Effector memory CD4-positive, alpha-beta T cell (primary cell): Measurements from ENCODE around the gene ADRA2B.
"Not testable (repeated sequence)": the region's sequence is repeated elsewhere in the genome, so short reads cannot be mapped to it uniquely, and the experiment has no call there.

Experiments used
- DNase-seq, 3 donors: peaks; one replicate each; pipeline ENCODE4 v3.0.0-alpha.2; 2020
- H3K27ac ChIP-seq: 2 replicates; pipeline ENCODE4 v1.7.0; 2013; ENCODE audit warnings: mild to moderate bottlenecking, low read length, moderate library complexity; ENCODE audit not compliant: insufficient read depth, poor library complexity, severe bottlenecking
- H3K27me3 ChIP-seq: replicated peaks from 2 replicates; pipeline ENCODE4 v1.7.0; 2013; ENCODE audit warnings: mild to moderate bottlenecking, low read length; ENCODE audit not compliant: insufficient read depth, control insufficient read depth, poor library complexity, severe bottlenecking
- H3K36me3 ChIP-seq: 2 replicates; pipeline ENCODE4 v1.7.0; 2013; ENCODE audit warnings: mild to moderate bottlenecking, low read length, moderate library complexity; ENCODE audit not compliant: control insufficient read depth, insufficient read depth
- H3K4me1 ChIP-seq: 2 replicates; pipeline ENCODE4 v1.7.0; 2013; ENCODE audit warnings: low read length, mild to moderate bottlenecking; ENCODE audit not compliant: control insufficient read depth, insufficient read depth, poor library complexity, severe bottlenecking
- H3K4me3 ChIP-seq: 2 replicates; pipeline ENCODE4 v1.7.0; 2013; ENCODE audit warnings: low read length, low read depth, mild to moderate bottlenecking; ENCODE audit not compliant: insufficient read depth, poor library complexity, severe bottlenecking
- H3K9me3 ChIP-seq: 2 replicates; pipeline ENCODE4 v1.7.0; 2013; ENCODE audit warnings: mild to moderate bottlenecking, low read length, moderate library complexity; ENCODE audit not compliant: control insufficient read depth

The ADRA2B gene

GRCh38 chr2:96143848-96144480 is 27.6 kb upstream of the ADRA2B start:
- Histone ChIP-seq H3K27ac (peak overlapping the region; percentile 100), H3K4me1 (peaks cover 53% of the 10 kb centered on the region), H3K4me3 (peak overlapping the region; percentile 88), H3K9me3 (no peaks in the 10 kb centered on the region), H3K27me3 (no peaks in the 10 kb centered on the region), H3K36me3 (peaks cover 12% of the 10 kb centered on the region)
- DNase-seq = no peak

GRCh38 chr2:96143231-96143847 is 27.0 kb upstream of the ADRA2B start:
- Histone ChIP-seq H3K27ac (peak overlapping the region; percentile 100), H3K9me3 (no peaks in the 10 kb centered on the region), H3K36me3 (peaks cover 12% of the 10 kb centered on the region), H3K27me3 (no peaks in the 10 kb centered on the region), H3K4me1 (peaks cover 48% of the 10 kb centered on the region), H3K4me3 (peak overlapping the region; percentile 88)
- no peak for DNase-seq

DNA sequence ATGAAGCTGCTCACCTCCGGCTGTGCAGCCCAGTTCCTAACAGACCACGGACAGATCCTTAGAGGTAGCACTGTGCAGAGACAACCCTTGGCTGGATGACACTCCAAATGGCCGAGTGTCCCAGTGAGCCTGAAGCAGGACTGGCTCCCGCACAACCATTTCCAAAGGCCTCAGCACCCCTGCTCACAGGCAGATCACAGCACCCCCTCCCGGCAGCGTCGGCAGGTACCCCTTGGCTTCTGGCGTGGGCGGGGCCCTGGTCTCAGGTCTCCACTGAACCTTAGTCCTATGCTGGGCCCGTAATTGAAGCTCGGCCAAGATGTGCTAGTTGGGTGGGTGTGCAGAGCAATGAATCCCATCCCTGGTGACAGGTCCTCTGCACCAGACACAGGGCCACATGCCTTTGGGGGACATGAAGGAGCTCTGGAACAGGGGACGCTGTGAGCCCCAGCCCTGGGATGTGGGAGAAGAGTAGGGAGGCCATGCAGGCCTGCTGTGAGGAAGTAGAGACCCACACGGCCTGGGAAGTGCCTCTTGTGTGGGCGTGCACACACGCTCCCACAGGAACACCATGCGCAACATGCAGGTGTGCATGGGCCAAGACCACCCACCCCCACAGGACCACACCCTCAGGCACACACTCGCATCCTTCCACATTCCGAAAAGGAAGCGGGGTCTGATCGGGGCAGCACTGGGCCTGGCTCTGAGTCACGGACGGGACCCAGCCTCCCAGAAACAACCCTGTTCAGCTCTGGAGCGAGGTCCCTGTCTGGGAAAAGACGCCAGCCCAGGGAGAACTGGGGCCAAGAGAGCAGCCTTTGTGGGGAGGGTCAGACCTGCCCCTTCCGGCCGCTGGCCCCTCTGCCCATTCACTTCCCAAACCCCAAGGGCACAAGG is 26.1 kb upstream of the ADRA2B start:
- peak in 2 of 3 donors; percentile 60 to 61 for DNase-seq
- peaks cover 12% of the 10 kb centered on the region for H3K36me3 ChIP-seq
- no peaks in the 10 kb centered on the region for H3K27me3 ChIP-seq
- no peaks in the 10 kb centered on the region for H3K9me3 ChIP-seq
- H3K27ac ChIP-seq = peak overlapping the region; percentile 100
- peak overlapping the region; percentile 88 for H3K4me3 ChIP-seq
- H3K4me1 ChIP-seq = peaks cover 39% of the 10 kb centered on the region

DNA sequence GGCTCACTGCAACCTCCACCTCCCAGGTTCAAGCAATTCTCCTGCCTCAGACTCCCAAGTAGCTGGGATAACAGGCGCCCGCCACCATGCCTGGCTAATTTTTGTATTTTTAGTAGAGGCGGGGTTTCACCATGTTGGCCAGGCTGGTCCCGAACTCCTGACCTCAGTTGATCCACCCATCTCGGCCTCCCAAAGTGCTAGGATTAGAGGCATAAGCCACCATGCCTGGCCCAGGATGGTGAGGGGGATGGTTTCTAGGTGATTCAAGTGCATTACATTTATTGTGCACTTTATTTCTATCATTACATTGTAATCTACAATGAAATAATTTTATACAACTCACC is 25.2 kb upstream of the ADRA2B start:
- Histone ChIP-seq H3K4me1 (peaks cover 31% of the 10 kb centered on the region), H3K36me3 (peaks cover 12% of the 10 kb centered on the region)
- not testable (repeated sequence) for DNase-seq, H3K27me3 ChIP-seq, H3K4me3 ChIP-seq, H3K9me3 ChIP-seq, H3K27ac ChIP-seq

DNA sequence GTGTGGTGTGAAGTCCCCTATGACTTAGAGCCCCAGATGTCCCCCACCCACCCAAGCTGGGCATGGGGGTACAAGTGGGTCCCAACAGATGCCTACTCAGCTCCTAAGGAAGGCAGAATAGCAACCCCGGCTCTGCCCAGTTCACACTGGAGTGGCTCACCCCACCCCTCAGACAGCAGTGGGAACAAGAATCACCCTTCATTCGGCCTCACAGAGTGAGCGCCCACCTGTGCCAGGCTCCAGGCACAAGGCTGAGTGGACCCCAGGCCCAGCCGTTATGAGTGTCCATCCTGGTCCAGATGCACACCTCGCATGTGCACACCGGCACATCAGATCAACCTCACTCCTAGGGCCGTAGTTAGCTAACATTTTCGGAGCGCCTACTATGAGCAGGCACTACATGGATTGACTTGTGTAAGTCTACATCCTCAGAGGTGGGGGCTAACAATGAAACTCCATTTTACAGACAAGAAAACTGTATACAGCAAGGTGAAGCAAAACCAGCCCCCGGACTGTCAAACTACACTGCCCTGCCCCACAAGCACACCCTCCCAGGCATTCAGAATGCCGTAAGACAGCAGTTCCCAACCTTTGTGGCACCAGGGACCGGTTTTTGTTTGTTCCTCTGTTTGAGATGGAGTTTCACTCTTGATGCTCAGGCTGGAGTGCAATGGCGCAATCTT is 24.7 kb upstream of the ADRA2B start:
- H3K27me3 ChIP-seq = no peaks in the 10 kb centered on the region
- no peak overlapping the region for H3K4me3 ChIP-seq
- peaks cover 26% of the 10 kb centered on the region for H3K4me1 ChIP-seq
- DNase-seq = no peak
- H3K36me3 ChIP-seq = peaks cover 12% of the 10 kb centered on the region
- no peak overlapping the region for H3K27ac ChIP-seq
- no peaks in the 10 kb centered on the region for H3K9me3 ChIP-seq

- DNase-seq = no peak
- Histone ChIP-seq H3K27me3 (no peaks in the 10 kb centered on the region), H3K9me3 (no peaks in the 10 kb centered on the region), H3K36me3 (peaks cover 12% of the 10 kb centered on the region), H3K4me3 (no peak overlapping the region), H3K4me1 (peaks cover 20% of the 10 kb centered on the region), H3K27ac (no peak overlapping the region)
Measured at GRCh38 chr2:96139181-96139758, 22.9 kb upstream of the ADRA2B start.

DNA sequence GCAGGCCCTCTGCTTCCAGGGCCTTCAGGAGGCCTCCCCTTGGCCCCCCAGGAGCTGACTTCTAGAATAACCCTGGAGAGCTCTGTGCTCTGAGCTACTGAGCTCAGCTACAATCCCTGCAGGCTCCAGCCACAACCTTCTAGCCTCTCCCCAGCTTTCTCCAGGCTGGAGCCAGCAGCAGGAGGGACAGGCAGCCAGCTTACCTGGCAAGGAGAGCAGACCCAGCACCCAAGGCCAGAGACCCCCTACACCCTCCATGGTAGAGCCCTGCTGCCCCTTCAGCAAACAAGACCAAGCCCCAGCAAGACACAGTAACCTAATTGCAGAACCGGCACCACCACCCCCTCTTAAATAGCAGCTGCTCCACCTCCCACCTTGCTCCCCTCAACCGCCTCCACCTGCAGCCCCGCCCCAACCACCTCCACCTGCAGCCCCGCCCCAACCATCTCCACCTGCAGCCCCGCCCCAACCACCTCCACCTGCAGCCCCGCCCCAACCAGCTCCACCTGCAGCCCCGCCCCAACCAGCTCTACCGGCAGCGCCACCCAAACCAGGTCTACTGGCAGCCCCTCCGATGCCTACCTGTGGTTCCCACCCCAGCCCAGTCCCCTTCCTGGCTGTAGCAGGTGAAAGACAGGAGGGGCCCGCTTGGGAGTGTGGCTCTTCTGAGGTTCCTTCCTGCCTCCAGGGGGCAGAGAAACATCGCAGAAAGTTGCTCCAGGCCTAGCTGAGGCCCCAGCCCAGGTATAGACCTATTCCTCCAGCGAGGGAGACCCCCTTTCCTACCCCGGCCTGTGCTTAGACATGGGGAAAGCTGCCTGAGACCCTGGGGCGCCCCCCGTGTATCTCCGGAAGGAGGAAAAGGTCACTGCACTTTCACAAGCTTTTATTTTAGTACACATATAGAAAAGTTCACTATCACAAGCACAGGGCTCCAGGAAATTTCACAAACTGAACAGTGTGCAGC is 22.1 kb upstream of the ADRA2B start, which contains the start of gene ASTL:
Gene ASTL (minus strand): TSS at position 324 of the 967 bp plus-strand sequence. CDS start 66 bp downstream, at position 258.
- DNase-seq = peak in 2 of 3 donors; percentile 39 to 54
- H3K36me3 ChIP-seq = peaks cover 7% of the 10 kb centered on the region
- H3K9me3 ChIP-seq = no peaks in the 10 kb centered on the region
- H3K4me3 ChIP-seq = no peak within 1 kb of the TSS
- no peaks in the 10 kb centered on the region for H3K27me3 ChIP-seq
- H3K4me1 ChIP-seq = peaks cover 12% of the 10 kb centered on the region
- no peak within 1 kb of the TSS for H3K27ac ChIP-seq

- no peak overlapping the region for H3K27ac ChIP-seq
- no peaks in the 10 kb centered on the region for H3K9me3 ChIP-seq
- H3K36me3 ChIP-seq = no peaks in the 10 kb centered on the region
- no peaks in the 10 kb centered on the region for H3K27me3 ChIP-seq
- peaks cover 3% of the 10 kb centered on the region for H3K4me1 ChIP-seq
- no peak overlapping the region for H3K4me3 ChIP-seq
- no peak for DNase-seq
Measured at GRCh38 chr2:96137321-96138178, 21.2 kb upstream of the ADRA2B start.
